ENCODE results near the gene TMEM178B.

DNA sequence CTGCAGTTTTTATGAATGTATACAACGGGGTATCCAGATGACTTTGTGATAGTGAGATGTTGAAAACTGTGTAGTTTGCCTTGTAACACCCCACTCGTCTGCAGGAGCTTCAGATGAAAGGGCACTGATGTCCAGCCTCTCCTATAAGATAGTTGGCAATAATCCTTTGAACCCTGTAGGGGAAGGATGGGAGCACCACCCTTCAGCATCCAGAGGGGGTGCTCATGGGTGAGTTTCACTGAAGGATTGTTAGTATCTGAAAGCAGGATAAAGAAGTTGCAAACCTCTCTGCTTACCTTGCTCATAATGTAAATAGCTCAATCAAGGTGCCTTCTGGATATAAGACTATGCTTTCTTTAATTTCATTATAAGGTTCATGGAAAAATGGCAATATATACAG lies 201.5 kb downstream of the TMEM178B start:
- TF ChIP-seq POLR2A (IDR thresholded peaks at IDR 0.05; ENCODE audit: low read depth) (no peak), POLR2AphosphoS5 (IDR thresholded peaks at IDR 0.05) (no peak)
- TF ChIP-seq, protein P1, sequence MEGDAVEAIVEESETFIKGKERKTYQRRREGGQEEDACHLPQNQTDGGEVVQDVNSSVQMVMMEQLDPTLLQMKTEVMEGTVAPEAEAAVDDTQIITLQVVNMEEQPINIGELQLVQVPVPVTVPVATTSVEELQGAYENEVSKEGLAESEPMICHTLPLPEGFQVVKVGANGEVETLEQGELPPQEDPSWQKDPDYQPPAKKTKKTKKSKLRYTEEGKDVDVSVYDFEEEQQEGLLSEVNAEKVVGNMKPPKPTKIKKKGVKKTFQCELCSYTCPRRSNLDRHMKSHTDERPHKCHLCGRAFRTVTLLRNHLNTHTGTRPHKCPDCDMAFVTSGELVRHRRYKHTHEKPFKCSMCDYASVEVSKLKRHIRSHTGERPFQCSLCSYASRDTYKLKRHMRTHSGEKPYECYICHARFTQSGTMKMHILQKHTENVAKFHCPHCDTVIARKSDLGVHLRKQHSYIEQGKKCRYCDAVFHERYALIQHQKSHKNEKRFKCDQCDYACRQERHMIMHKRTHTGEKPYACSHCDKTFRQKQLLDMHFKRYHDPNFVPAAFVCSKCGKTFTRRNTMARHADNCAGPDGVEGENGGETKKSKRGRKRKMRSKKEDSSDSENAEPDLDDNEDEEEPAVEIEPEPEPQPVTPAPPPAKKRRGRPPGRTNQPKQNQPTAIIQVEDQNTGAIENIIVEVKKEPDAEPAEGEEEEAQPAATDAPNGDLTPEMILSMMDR (IDR thresholded peaks at IDR 0.05): no peak

Data from esophagus muscularis mucosa (tissue), 3 donors.